IPS-18c (cell line): ENCODE data around the gene SH3RF3.

ENCODE experiments used
- H3K4me3 ChIP-seq: 2 replicates; pipeline ENCODE4 v1.7.0; 2013; ENCODE audit warnings: low read depth, mild to moderate bottlenecking, low read length, moderate library complexity; ENCODE audit not compliant: insufficient read depth
- H3K9me3 ChIP-seq: one replicate; pipeline ENCODE4 v1.6.1; 2013; ENCODE audit warnings: mild to moderate bottlenecking, low read length, moderate library complexity; ENCODE audit not compliant: control insufficient read depth, insufficient read depth

Gene SH3RF3

DNA sequence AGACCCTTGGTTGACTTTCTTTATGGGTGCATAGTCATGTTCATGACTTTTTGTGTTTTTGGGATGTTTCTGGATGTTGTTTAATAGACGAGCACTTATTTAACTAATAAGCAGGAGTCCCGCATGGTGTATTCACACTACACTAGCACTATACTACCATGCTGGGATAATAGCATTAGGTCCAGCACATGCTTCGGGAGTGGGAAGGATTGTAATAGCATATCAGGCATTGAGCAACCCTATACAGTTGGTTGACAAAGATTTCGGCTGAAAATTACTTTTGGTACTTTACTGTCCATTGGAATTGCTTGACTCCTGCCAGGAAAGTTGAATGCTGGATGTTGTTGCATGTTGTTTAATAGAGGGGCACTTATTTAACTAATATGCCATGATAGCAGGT lies 2.8 kb downstream of the SH3RF3 start:
- Histone ChIP-seq H3K4me3 (no peak overlapping the region), H3K9me3 (no peaks in the 10 kb centered on the region)

- H3K9me3 ChIP-seq = no peaks in the 10 kb centered on the region
- H3K4me3 ChIP-seq = no peak overlapping the region
These were observed 3.6 kb downstream of the SH3RF3 start for GRCh38 chr2:109132626-109133025.

GRCh38 chr2:109133746-109134145 lies 4.7 kb downstream of the SH3RF3 start:
- Histone ChIP-seq H3K9me3 (no peaks in the 10 kb centered on the region), H3K4me3 (no peak overlapping the region)

DNA sequence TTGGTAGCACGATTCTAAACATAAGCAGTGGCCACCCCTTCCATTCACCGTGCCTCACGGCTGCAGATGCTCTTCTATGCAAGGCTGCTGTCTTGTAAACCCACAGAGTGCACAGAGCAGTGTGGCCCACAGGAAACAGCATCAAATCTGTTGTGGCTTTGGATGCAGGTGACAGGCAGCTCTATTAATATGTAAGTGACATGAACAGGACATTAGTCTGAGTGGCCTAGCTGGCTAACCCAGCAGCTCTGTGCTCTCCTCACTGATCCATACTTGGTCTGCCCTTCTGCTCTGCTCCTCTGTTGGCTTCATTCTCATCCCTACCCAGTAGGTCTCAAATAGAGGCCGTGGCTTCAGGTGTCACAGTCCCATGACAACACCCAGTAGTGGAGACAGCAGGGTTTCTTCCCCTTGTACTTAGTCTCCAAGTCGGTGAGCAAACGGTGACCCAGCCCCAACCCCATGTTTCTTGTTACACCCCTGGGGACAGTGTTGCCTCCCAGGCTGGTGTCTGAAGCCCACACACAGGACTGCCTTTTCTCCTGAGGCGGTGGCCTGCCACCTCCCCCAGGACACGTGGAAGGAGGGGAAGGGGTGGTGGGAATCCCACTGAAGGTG lies 5.8 kb downstream of the SH3RF3 start:
- no peak overlapping the region for H3K4me3 ChIP-seq
- H3K9me3 ChIP-seq = no peaks in the 10 kb centered on the region

GRCh38 chr2:109135359-109136197 lies 6.6 kb downstream of the SH3RF3 start:
- Histone ChIP-seq H3K4me3 (no peak overlapping the region), H3K9me3 (no peaks in the 10 kb centered on the region)

- Histone ChIP-seq H3K4me3 (no peak overlapping the region), H3K9me3 (no peaks in the 10 kb centered on the region)
These were observed 7.5 kb downstream of the SH3RF3 start for GRCh38 chr2:109136542-109136941.

- H3K9me3 ChIP-seq = no peaks in the 10 kb centered on the region
- H3K4me3 ChIP-seq = no peak overlapping the region
These were observed 8.6 kb downstream of the SH3RF3 start for GRCh38 chr2:109137616-109138015.

DNA sequence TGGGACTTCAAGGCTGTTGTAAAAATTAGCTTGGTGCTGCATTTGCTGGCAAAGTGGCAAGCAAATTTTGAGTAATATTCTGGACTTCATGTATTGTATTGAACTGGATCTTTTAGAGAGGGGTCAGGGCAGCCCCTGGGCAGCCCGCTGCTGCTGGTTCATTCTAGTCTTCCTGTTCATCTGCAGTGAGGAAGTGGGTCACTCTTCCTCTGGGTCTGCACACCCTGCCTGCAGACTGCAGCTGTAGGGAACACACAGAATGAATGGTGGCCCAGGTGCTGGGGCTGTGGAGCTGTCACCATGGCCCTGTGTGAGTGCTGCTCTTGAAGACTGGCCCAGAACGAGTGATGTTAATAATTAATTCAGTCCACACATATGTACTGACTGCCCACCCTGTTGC lies 9.4 kb downstream of the SH3RF3 start:
- Histone ChIP-seq H3K4me3 (no peak overlapping the region), H3K9me3 (no peaks in the 10 kb centered on the region)

GRCh38 chr2:109139002-109139401 lies 10.0 kb downstream of the SH3RF3 start:
- H3K4me3 ChIP-seq = no peak overlapping the region
- H3K9me3 ChIP-seq = no peaks in the 10 kb centered on the region

DNA sequence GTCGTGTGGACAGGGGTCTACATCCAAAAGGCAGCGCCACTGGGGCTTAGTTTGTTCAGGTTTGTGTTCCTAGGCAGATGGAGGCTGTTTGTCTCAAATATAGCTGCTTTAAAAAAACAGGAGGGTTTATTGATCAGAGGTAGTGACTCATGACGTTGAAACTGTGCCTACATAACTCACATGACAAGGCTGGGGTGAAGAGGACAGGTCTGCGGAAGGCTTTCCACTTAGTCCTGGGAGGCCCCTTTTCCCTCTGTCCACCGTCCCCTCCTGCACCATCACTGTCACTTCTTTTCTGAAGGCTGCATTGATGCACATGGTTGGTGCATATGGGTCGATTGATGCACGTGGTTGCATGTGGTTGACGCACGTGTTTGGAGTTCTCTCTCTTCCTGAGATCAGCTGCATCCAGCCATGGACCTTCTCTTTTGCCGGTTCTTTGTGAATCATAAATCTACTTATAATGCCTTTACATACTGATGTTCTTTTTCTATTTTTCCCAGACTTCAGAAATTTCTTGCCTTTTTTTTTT lies 10.9 kb downstream of the SH3RF3 start:
- H3K4me3 ChIP-seq = no peak overlapping the region
- H3K9me3 ChIP-seq = no peaks in the 10 kb centered on the region

DNA sequence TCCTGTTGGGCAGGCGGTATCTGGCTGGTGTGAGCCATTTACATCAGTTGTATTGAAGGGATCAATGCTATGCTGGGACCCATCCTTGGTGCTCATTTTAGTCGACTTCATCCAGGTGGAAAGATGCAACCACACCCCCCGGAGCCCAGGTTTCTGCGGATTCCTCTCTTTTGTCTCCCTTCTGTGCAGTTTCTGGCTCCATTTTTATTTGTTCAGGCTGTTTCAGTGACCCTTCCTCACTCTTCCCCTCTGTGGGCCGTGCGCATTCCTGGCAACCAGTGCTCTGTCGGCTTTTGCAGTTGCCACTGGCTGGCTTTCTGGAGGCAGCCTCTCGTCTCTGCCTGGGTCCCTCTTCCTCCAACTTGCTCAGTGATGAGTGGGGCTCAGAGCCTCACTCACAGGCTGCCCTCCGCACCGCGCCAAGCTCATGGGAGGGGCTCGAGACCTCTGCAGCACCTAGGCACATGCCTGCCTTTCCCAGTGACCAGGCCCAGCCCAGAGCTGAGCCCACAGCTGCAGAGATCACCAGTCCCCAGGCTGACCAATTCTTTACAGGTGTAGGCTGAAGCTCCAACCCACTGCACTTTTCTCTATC lies 12.1 kb downstream of the SH3RF3 start:
- H3K9me3 ChIP-seq = no peaks in the 10 kb centered on the region

GRCh38 chr2:109141727-109142283 lies 12.8 kb downstream of the SH3RF3 start:
- H3K4me3 ChIP-seq = no peak overlapping the region
- no peaks in the 10 kb centered on the region for H3K9me3 ChIP-seq

More for the DNA sequence above, 12.1 kb downstream of the SH3RF3 start:
- no peak overlapping the region for H3K4me3 ChIP-seq

- H3K4me3 ChIP-seq = no peak overlapping the region
- H3K9me3 ChIP-seq = no peaks in the 10 kb centered on the region
These were observed 13.6 kb downstream of the SH3RF3 start for GRCh38 chr2:109142416-109143210.

DNA sequence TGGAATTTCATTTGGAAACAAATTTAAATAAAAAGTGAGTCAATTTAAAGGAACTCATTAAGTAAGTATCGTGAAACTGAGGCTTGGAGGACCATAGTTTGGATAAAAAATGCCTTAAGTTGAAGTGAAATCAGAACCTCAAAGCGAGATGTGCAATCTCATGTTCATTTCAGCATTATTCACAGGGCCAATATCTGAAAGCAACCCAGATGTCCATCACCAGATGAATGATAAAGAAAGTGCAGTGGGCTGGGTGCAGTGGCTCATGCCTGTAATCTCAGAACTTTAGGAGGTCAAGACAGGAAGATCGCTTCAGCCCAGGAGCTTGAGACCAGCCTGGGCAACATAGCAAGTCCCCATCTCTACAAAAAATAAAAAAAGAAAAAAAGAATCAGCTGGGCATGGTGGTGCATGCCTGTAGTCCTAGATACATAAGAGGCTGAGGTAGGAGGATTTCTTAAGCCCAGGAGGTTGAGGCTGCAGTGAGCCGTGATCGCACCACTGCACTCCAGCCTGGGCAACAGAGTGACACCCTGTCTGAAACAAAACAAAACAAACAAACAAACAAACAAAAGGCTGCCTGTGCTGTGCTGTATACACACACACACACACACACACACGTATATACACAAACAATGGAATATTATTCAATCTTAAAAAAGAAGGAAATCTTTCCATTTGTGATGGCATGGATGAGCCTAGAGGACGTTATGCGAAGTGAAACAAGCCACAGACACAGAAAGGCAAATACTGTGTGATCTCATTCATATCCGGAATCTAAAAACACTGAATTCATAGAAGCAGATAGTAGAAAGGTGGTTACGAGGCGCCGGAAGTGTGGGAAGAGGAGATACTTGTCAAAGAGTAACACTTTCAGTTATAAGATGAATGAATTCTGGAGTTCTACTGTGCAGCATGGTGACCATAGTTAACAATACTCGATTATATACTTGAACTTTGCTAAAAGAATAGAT lies 14.5 kb downstream of the SH3RF3 start:
- Histone ChIP-seq H3K4me3 (no peak overlapping the region), H3K9me3 (peaks cover 2% of the 10 kb centered on the region)

GRCh38 chr2:109144271-109144670 lies 15.3 kb downstream of the SH3RF3 start:
- Histone ChIP-seq H3K9me3 (peaks cover 2% of the 10 kb centered on the region), H3K4me3 (no peak overlapping the region)

DNA sequence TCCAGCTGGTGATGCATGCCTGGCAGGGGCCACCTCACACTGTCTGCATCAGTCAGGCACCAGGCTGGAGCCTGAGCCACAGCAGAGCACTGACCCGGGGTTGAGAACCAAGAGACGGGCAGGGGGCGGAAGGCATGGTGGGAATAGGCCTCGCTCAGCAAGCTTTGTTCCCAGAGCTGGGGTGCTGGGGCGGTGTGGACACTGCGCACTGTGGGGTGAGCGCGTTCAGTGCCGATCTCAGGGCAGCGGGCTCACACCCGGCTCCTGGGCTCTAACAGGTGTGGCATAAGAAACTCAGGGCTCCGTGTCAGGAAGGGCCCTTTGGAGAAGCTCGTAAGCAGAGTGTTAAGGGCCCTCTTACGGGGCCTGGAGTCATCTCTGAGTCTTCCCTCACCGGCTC lies 15.7 kb downstream of the SH3RF3 start:
- no peak overlapping the region for H3K4me3 ChIP-seq

More for the DNA sequence above, 15.7 kb downstream of the SH3RF3 start:
- peaks cover 2% of the 10 kb centered on the region for H3K9me3 ChIP-seq
